Ovary (tissue), 10 donors: ENCODE measurements around the gene ZCCHC2. TPM values are rescaled to one million over a fixed set of nuclear protein-coding genes. Genes with fewer than 3 reads are reported as not detected.

Source experiments
- DNase-seq, 5 donors: peaks; one replicate each; pipeline ENCODE4 v3.0.0-alpha.2; 2019 to 2020
- H3K27ac ChIP-seq, 2 donors: fragments of 200-600 bp; one replicate each; pipeline versions ENCODE4 v1.5.1 to v1.8.0; 2019 to 2022
- H3K27me3 ChIP-seq: fragments of 200-600 bp; one replicate; pipeline ENCODE4 v1.8.0; 2022
- H3K36me3 ChIP-seq: fragments of 200-600 bp; sonication (generic); one replicate; pipeline ENCODE4 v1.5.1; 2019
- H3K4me1 ChIP-seq: one replicate; pipeline ENCODE4 v1.8.1; 2013; ENCODE audit warnings: mild to moderate bottlenecking, moderate library complexity; ENCODE audit not compliant: insufficient read depth
- H3K4me3 ChIP-seq: fragments of 200-600 bp; sonication (generic); one replicate; pipeline ENCODE4 v1.5.1; 2017
- H3K9me3 ChIP-seq, 2 donors: fragments of 200-600 bp in 1 of 2; sonication (generic) in 1 of 2; one replicate each; pipeline versions ENCODE4 v1.5.1 to v1.8.1; 2013 to 2019; ENCODE audit warnings: mild to moderate bottlenecking in 1 of 2, moderate library complexity in 1 of 2
- CTCF ChIP-seq, 3 donors: fragments of 450-650 bp in 2 of 3; fragments of 200-600 bp in 1 of 3; IDR thresholded peaks; one replicate each; pipeline versions ENCODE4 v1.5.1 to v1.8.0; 2016 to 2022; ENCODE audit warnings: antibody characterized with exemption in 3 of 3, mild to moderate bottlenecking in 1 of 3
- EP300 ChIP-seq: sonication (generic); formaldehyde crosslinking; IDR thresholded peaks from one replicate; pipeline ENCODE4 v1.6.1; 2017; ENCODE audit warnings: antibody characterized with exemption
- POLR2A ChIP-seq: fragments of 450-650 bp; IDR thresholded peaks from one replicate; pipeline ENCODE4 v1.6.1; 2017; ENCODE audit warnings: antibody characterized with exemption, mild to moderate bottlenecking, moderate library complexity
- WGBS, 3 donors: extraction: QIAGEN DNeasy Blood & Tissue Kit in 1 of 3; methylation state at CpG; one replicate each; pipeline versions ENCODE4 v1.1.5 to v1.1.7; 2013 to 2017; 5-methylcytosine and 5-hydroxymethylcytosine counted together
- intact Hi-C, 4 donors: fragments of 100-400 bp; cut with DNase I; formaldehyde crosslinking; loops; one replicate each; pipeline versions ENCODE4 v1.11.0 to v1.15.1; 2022 to 2023
- long read RNA-seq, 3 donors: library from polyadenylated mRNA in 2 of 3; unstranded in 2 of 3; transcript quantifications; one replicate each; pipeline ENCODE4 v2.0.0 and lab custom pipeline, GENCODE V29; 2021 to 2026
- polyA plus RNA-seq, 2 donors: library from polyadenylated mRNA; stranded (reverse); fragments of 200-250 nt in 1 of 2; fragments of 350-450 nt in 1 of 2; fragmentation: Illumina TruSeq in 1 of 2; extraction: RNeasy Lipid Tissue Mini Kit (QIAGEN cat#74804) in 1 of 2; gene quantifications; one replicate each; pipeline ENCODE4 v1.2.3, GENCODE V29; 2013 to 2014
- total RNA-seq, 7 donors: library from RNA; depleted of rRNA in 2 of 7; stranded (reverse); fragments of >200 nt in 2 of 7; fragmentation: NEBNext Ultra II Directional in 3 of 7; extraction: Animal tissue kit (Norgen Biotek cat#: 25700) in 3 of 7; gene quantifications; one replicate each; pipeline versions ENCODE4 v1.1.0 to v1.2.4, GENCODE V29; 2016 to 2023
- donor health status: DM: no; HTN: no; CAD: no; lungs with moderate emphysema.
- donor health status: DM: no; HTN: no; CAD: no.
- donor health status: Bipolar disorder and iron deficiency.
- donor health status: DM: yes; HTN: yes; CAD: no.
- donor health status: DM: no; HTN: no; CAD: no.
- donor health status: DM: yes; HTN: yes; CAD: no.

ZCCHC2 gene
- 10 to 100 TPM; 14.8 to 24.5 (median 22.3) TPM for total RNA-seq
- polyA plus RNA-seq: 10 to 100 TPM in 1 of 2 donors, 1 to 10 TPM in 1; 7.7 to 21.9 TPM
- long read RNA-seq, donor 1, partial matches to known transcripts: 12 of 18 reads
- long read RNA-seq, donor 1, other reads (novel, unspliced or antisense): 5 of 18 reads
- long read RNA-seq, donor 2, partial matches to known transcripts: 0 of 3 reads
- long read RNA-seq, donor 2, other reads (novel, unspliced or antisense): 0 of 3 reads
- long read RNA-seq, donor 3, partial matches to known transcripts: 0 of 2 reads
- long read RNA-seq, donor 3, other reads (novel, unspliced or antisense): 1 of 2 reads

GRCh38 chr18:62522504-62523254 is at the start of gene ZCCHC2:
ZCCHC2 (plus strand) TSS chr18:62523025; CDS start chr18:62523425, 400 bp downstream.
- Histone ChIP-seq H3K4me3 (peak within 1 kb of the TSS; percentile 90), H3K36me3 (no peaks in the 10 kb centered on the region), H3K27me3 (no peaks in the 10 kb centered on the region), H3K4me1 (peaks cover 7% of the 10 kb centered on the region), H3K9me3 (no peaks in the 10 kb centered on the region), H3K27ac (peak within 1 kb of the TSS; percentile 87 to 99)
- peak; percentile 98 to 99 (median 99) for DNase-seq
- intact Hi-C loops: loop anchor here in 2 of 4 donors (5.0 to 10.0 kb wide), 5 partner anchors 85 to 902 kb away; partner anchors contain the start of genes KDSR (in 1 of the 2), PHLPP1 (in 1 of the 2), PIGN (in 1 of the 2) and RELCH (in 1 of the 2)
- TF ChIP-seq POLR2A (peak; percentile 90), EP300 (no peak)
- WGBS, 3 donors: 0% methylated on average over 64 to 87 of the region's 87 CpGs

GRCh38 chr18:62479574-62479973 is 43.3 kb upstream of the ZCCHC2 start:
- H3K27ac ChIP-seq: no peak overlapping the region
- no peaks in the 10 kb centered on the region for H3K36me3 ChIP-seq
- DNase-seq: no peak
- 71 to 80% (median 76%) methylated on average over 1 of the region's 1 CpG for WGBS, 3 donors
- H3K9me3 ChIP-seq: no peaks in the 10 kb centered on the region
- no peak for TF ChIP-seq POLR2A
- no peak for TF ChIP-seq EP300
- TF ChIP-seq CTCF (IDR thresholded peaks at IDR 0.05): no peak
- intact Hi-C loops: no loop called here
- no peaks in the 10 kb centered on the region for H3K4me1 ChIP-seq
- H3K27me3 ChIP-seq: no peaks in the 10 kb centered on the region
- H3K4me3 ChIP-seq: no peak overlapping the region

- Histone ChIP-seq H3K4me1 (no peaks in the 10 kb centered on the region), H3K27me3 (no peaks in the 10 kb centered on the region), H3K27ac (no peak overlapping the region), H3K36me3 (no peaks in the 10 kb centered on the region), H3K9me3 (no peaks in the 10 kb centered on the region), H3K4me3 (no peak overlapping the region)
- TF ChIP-seq POLR2A: no peak
- no peak for TF ChIP-seq CTCF (IDR thresholded peaks at IDR 0.05)
- TF ChIP-seq EP300: no peak
- no peak for DNase-seq
- intact Hi-C loops: no loop called here
These were observed 41.9 kb upstream of the ZCCHC2 start for GRCh38 chr18:62480927-62481326.

GRCh38 chr18:62484941-62485340 is 37.9 kb upstream of the ZCCHC2 start:
- Histone ChIP-seq H3K27ac (no peak overlapping the region), H3K27me3 (no peaks in the 10 kb centered on the region), H3K9me3 (no peaks in the 10 kb centered on the region), H3K4me1 (no peaks in the 10 kb centered on the region), H3K36me3 (no peaks in the 10 kb centered on the region), H3K4me3 (no peak overlapping the region)
- DNase-seq: no peak
- TF ChIP-seq POLR2A (no peak), CTCF (IDR thresholded peaks at IDR 0.05) (no peak), EP300 (no peak)
- intact Hi-C loops: no loop called here
- WGBS, 3 donors: 75 to 80% (median 78%) methylated on average over 8 of the region's 8 CpGs

GRCh38 chr18:62485684-62486083 is 37.1 kb upstream of the ZCCHC2 start:
- no peaks in the 10 kb centered on the region for H3K27me3 ChIP-seq
- TF ChIP-seq EP300 (no peak), CTCF (IDR thresholded peaks at IDR 0.05) (no peak), POLR2A (no peak)
- H3K36me3 ChIP-seq: no peaks in the 10 kb centered on the region
- no peak overlapping the region for H3K4me3 ChIP-seq
- DNase-seq: no peak
- WGBS, 3 donors: 12 to 17% (median 15%) methylated on average over 9 of the region's 9 CpGs
- intact Hi-C loops: no loop called here
- H3K9me3 ChIP-seq: no peaks in the 10 kb centered on the region
- H3K27ac ChIP-seq: no peak overlapping the region
- no peaks in the 10 kb centered on the region for H3K4me1 ChIP-seq
